Left forelimb (tissue), 1 donor: ENCODE data around the gene AANAT.

Experiments
- DNase-seq: peaks from one replicate; pipeline ENCODE4 v3.0.0-alpha.2; 2018; ENCODE audit warnings: low spot score

AANAT gene

GRCh38 chr17:76467366-76467765 is at the start of gene AANAT:
TSS of gene AANAT (plus strand) at chr17:76467603. CDS start at chr17:76468747, 1,144 bp downstream.
- no peak for DNase-seq

GRCh38 chr17:76419576-76420260 is 47.7 kb upstream of the AANAT start:
- no peak for DNase-seq

- no peak for DNase-seq
These were observed 46.9 kb upstream of the AANAT start for GRCh38 chr17:76420356-76421043.

GRCh38 chr17:76421044-76421407 is 46.4 kb upstream of the AANAT start:
- no peak for DNase-seq

- no peak for DNase-seq
These were observed 45.0 kb upstream of the AANAT start for GRCh38 chr17:76422406-76422805.

GRCh38 chr17:76422860-76423259 is 44.5 kb upstream of the AANAT start:
- DNase-seq = no peak

GRCh38 chr17:76426853-76427252 is 40.5 kb upstream of the AANAT start:
- DNase-seq = no peak

- DNase-seq = no peak
These were observed 39.7 kb upstream of the AANAT start for GRCh38 chr17:76427501-76428231.

- DNase-seq = no peak
These were observed 38.9 kb upstream of the AANAT start for GRCh38 chr17:76428511-76428910.

- no peak for DNase-seq
These were observed 35.9 kb upstream of the AANAT start for GRCh38 chr17:76431509-76431908.

- DNase-seq = no peak
These were observed 35.4 kb upstream of the AANAT start for GRCh38 chr17:76432004-76432403.

GRCh38 chr17:76432712-76433336 is 34.6 kb upstream of the AANAT start:
- DNase-seq = no peak

GRCh38 chr17:76433693-76434092 is 33.7 kb upstream of the AANAT start:
- no peak for DNase-seq

- DNase-seq = no peak
These were observed 32.5 kb upstream of the AANAT start for GRCh38 chr17:76434870-76435269.

- DNase-seq = no peak
These were observed 31.7 kb upstream of the AANAT start for GRCh38 chr17:76435751-76436150.

GRCh38 chr17:76437467-76438402 is 29.7 kb upstream of the AANAT start:
- DNase-seq = no peak

- DNase-seq = no peak
These were observed 28.5 kb upstream of the AANAT start for GRCh38 chr17:76438906-76439305.

GRCh38 chr17:76439314-76439928 is 28.0 kb upstream of the AANAT start:
- DNase-seq = no peak

GRCh38 chr17:76440751-76441362 is 26.5 kb upstream of the AANAT start:
- DNase-seq = no peak

- no peak for DNase-seq
These were observed 25.6 kb upstream of the AANAT start for GRCh38 chr17:76441686-76442340.
